ENCODE measurements around the gene CFAP54. TPM values are rescaled to one million over a fixed set of nuclear protein-coding genes. Genes with fewer than 3 reads are reported as not detected.

Gene CFAP54
- total RNA-seq, 1 donor from 2014 or later, result 2.1 TPM

DNA sequence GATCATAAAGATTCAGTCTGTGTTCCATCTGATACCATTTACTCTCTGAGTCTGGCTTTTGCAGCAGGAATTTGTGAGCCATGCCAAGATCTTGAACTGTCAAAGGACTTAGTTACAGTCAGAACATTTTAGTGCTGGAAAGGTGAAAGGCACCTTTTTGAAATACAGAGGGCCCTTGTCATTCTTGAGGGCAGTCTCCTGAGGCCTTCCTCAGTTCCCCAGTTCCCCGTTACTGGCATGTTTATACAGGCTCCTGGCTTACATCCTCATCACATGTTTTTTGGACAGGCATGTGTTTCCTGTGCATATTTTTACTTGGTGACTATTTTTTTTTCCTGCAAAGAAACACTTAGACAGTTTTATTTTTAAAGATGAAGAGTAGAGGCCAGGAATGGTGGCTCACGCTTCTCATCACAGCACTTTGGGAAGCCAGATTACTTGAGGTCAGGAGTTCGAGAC, 21.0 kb downstream of the CFAP54 start:
- H3K4me3 ChIP-seq (ENCODE audit: low read length in 3 of 3), result no peak overlapping the region
- peak overlapping the region; percentile 30 for H3K27ac ChIP-seq (ENCODE audit: low read depth, low read length)
- H3K9ac ChIP-seq (ENCODE audit: low read depth in 1 of 3, low read length in 3 of 3), result no peak overlapping the region
- H3K36me3 ChIP-seq (ENCODE audit: control insufficient read depth in 3 of 3, insufficient read depth in 3 of 3, low read length in 3 of 3), result no peaks in the 10 kb centered on the region
- no peaks in the 10 kb centered on the region for H3K27me3 ChIP-seq (ENCODE audit: control insufficient read depth in 3 of 3, insufficient read depth in 3 of 3, low read length in 3 of 3)
- peaks cover 0 to 3% (median 0%) of the 10 kb centered on the region in 3 donors for H3K4me1 ChIP-seq (ENCODE audit: control insufficient read depth in 3 of 3, insufficient read depth in 3 of 3, low read length in 3 of 3)
- H3K9me3 ChIP-seq (ENCODE audit: control insufficient read depth in 3 of 3, low read length in 3 of 3), result no peaks in the 10 kb centered on the region

DNA sequence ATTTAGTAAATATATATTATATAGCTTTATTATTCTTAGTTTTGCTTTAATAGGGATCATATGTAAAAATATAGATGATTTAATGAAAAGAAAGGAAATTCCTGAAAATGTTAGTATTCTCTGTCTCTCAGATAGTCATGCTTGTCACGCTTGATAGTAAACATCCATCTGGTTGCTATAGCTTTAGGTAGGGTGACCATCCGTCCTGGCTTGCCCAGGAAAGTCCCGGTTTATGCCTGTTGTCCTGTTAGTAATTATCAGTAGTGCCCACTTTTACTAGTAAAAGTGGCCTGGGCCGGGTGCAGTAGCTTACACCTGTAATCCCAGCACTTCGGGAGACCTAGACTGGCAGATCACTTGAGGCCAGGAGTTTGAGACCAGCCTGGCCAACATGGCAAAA, 23.8 kb downstream of the CFAP54 start:
- no peaks in the 10 kb centered on the region for H3K36me3 ChIP-seq (ENCODE audit: control insufficient read depth in 3 of 3, insufficient read depth in 3 of 3, low read length in 3 of 3)
- H3K9me3 ChIP-seq (ENCODE audit: control insufficient read depth in 3 of 3, low read length in 3 of 3), result no peaks in the 10 kb centered on the region
- H3K4me3 ChIP-seq (ENCODE audit: low read length in 3 of 3), result no peak overlapping the region
- no peak overlapping the region for H3K27ac ChIP-seq (ENCODE audit: low read depth, low read length)
- no peak overlapping the region for H3K9ac ChIP-seq (ENCODE audit: low read depth in 1 of 3, low read length in 3 of 3)
- H3K4me1 ChIP-seq (ENCODE audit: control insufficient read depth in 3 of 3, insufficient read depth in 3 of 3, low read length in 3 of 3), result peaks cover 0 to 3% (median 0%) of the 10 kb centered on the region in 3 donors
- no peaks in the 10 kb centered on the region for H3K27me3 ChIP-seq (ENCODE audit: control insufficient read depth in 3 of 3, insufficient read depth in 3 of 3, low read length in 3 of 3)

DNA sequence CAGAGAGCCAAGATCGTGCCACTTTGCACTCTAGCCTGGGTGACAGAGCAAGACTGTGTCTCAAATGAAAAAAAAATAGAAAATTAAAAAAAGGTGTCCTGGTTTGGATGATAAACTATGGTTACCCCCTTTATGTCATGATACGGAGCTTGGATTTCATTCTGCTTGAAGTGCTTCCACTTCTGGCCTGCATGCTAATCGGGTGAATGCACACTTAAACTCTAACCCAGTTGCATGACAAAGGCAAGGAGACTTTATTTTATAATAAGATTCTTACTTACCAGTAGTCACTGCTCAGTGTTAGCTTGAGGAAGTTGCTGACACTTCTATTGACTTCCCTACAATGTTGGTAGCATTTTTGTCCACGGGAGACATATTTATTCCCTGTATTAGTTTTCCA, 24.3 kb downstream of the CFAP54 start:
- no peaks in the 10 kb centered on the region for H3K9me3 ChIP-seq (ENCODE audit: control insufficient read depth in 3 of 3, low read length in 3 of 3)
- H3K27me3 ChIP-seq (ENCODE audit: control insufficient read depth in 3 of 3, insufficient read depth in 3 of 3, low read length in 3 of 3), result no peaks in the 10 kb centered on the region
- no peak overlapping the region for H3K9ac ChIP-seq (ENCODE audit: low read depth in 1 of 3, low read length in 3 of 3)
- peaks cover 0 to 3% (median 0%) of the 10 kb centered on the region in 3 donors for H3K4me1 ChIP-seq (ENCODE audit: control insufficient read depth in 3 of 3, insufficient read depth in 3 of 3, low read length in 3 of 3)
- H3K27ac ChIP-seq (ENCODE audit: low read depth, low read length), result no peak overlapping the region
- H3K36me3 ChIP-seq (ENCODE audit: control insufficient read depth in 3 of 3, insufficient read depth in 3 of 3, low read length in 3 of 3), result no peaks in the 10 kb centered on the region
- no peak overlapping the region for H3K4me3 ChIP-seq (ENCODE audit: low read length in 3 of 3)

DNA sequence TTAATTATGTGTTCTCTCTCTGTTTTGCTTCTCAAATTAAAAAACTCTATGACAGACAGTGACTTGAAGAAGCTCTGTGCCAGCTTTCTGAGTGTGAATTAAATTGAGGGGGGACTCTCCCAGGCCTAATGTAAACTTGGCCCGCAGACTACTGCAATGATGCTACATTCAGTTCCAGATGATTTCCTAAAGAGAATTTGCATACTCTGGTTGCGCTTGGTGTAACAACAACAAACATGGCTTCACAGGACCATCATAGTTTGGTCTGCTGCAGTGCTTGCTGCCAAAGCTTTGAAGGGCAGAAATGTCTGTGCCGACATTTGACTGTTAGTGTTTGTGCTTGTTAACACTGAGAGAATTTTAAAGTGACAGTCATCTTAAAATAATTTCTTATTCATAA, 25.0 kb downstream of the CFAP54 start:
- Histone ChIP-seq H3K27me3 (ENCODE audit: control insufficient read depth in 3 of 3, insufficient read depth in 3 of 3, low read length in 3 of 3) (no peaks in the 10 kb centered on the region), H3K36me3 (ENCODE audit: control insufficient read depth in 3 of 3, insufficient read depth in 3 of 3, low read length in 3 of 3) (no peaks in the 10 kb centered on the region), H3K4me1 (ENCODE audit: control insufficient read depth in 3 of 3, insufficient read depth in 3 of 3, low read length in 3 of 3) (peaks cover 0 to 3% (median 0%) of the 10 kb centered on the region in 3 donors), H3K4me3 (ENCODE audit: low read length in 3 of 3) (no peak overlapping the region), H3K27ac (ENCODE audit: low read depth, low read length) (no peak overlapping the region), H3K9ac (ENCODE audit: low read depth in 1 of 3, low read length in 3 of 3) (no peak overlapping the region), H3K9me3 (ENCODE audit: control insufficient read depth in 3 of 3, low read length in 3 of 3) (no peaks in the 10 kb centered on the region)

DNA sequence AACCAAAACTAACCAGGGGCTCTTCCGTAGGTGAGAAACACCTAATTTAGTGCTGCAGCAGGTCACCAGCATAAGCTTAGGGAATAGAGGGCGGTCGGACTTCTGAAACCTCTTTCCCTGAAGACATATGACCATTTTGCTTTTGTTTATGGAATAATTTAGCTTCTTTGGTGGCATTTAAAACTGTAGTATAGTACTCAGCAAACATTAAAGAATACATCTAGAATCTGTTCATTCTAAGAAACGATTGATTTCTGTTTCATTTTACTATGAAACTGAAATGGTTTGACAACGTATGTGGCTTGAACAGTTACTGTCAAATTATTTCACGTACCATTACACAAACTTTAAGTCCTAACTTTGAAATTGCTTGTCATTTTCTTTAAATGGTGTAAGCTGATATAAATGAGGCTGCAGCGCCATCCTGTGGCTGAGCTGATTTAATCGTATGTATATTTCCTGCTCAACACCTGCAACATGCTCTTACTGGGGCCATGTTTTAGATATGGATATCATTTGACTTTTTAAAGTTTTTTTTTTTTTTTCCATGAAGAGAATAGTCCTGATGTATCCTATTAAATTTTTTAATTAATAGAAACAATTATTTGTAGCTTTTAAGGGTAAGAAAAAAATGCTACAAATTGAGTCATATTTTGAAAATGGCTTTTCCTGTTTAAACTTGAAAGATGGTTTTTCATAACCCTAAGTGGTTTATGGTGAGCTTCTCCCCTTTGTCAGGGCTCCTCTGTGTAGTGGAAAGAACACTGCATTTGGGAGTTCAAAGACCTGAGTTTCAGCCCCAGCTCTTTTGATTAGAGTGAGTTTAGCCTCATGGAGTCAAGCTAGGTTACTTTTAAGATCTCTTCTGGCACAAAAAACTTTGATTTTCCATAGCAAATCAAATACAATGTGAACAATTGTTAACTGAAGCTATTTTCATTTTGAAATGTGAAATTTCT, 27.4 kb downstream of the CFAP54 start:
- peaks cover 0 to 3% (median 0%) of the 10 kb centered on the region in 3 donors for H3K4me1 ChIP-seq (ENCODE audit: control insufficient read depth in 3 of 3, insufficient read depth in 3 of 3, low read length in 3 of 3)
- no peak overlapping the region for H3K27ac ChIP-seq (ENCODE audit: low read depth, low read length)
- no peak overlapping the region for H3K9ac ChIP-seq (ENCODE audit: low read depth in 1 of 3, low read length in 3 of 3)
- H3K36me3 ChIP-seq (ENCODE audit: control insufficient read depth in 3 of 3, insufficient read depth in 3 of 3, low read length in 3 of 3), result no peaks in the 10 kb centered on the region
- H3K9me3 ChIP-seq (ENCODE audit: control insufficient read depth in 3 of 3, low read length in 3 of 3), result no peaks in the 10 kb centered on the region
- H3K4me3 ChIP-seq (ENCODE audit: low read length in 3 of 3), result peak overlapping the region in 1 of 3 donors; percentile 5
- no peaks in the 10 kb centered on the region for H3K27me3 ChIP-seq (ENCODE audit: control insufficient read depth in 3 of 3, insufficient read depth in 3 of 3, low read length in 3 of 3)

DNA sequence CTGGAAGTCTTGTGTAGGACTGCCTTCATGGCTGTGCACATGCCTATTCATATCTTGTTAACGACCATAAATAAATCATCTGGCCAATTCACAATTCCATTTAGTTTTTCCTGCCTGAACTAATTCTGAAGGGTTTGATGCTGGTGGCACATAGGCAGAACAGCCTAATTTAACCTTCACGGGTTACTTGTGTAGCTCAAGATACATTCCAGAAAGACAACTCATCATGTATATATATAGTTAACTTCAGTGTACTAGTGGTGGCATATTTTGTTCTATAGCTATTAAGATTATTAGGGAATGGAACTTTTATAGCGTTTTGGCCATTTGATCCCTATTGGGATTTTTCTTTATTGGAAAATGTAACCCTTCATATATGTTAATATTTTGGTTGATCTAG, 31.4 kb downstream of the CFAP54 start:
- no peak overlapping the region for H3K4me3 ChIP-seq (ENCODE audit: low read length in 3 of 3)
- H3K36me3 ChIP-seq (ENCODE audit: control insufficient read depth in 3 of 3, insufficient read depth in 3 of 3, low read length in 3 of 3), result no peaks in the 10 kb centered on the region
- H3K4me1 ChIP-seq (ENCODE audit: control insufficient read depth in 3 of 3, insufficient read depth in 3 of 3, low read length in 3 of 3), result no peaks in the 10 kb centered on the region
- H3K9me3 ChIP-seq (ENCODE audit: control insufficient read depth in 3 of 3, low read length in 3 of 3), result no peaks in the 10 kb centered on the region
- no peak overlapping the region for H3K27ac ChIP-seq (ENCODE audit: low read depth, low read length)
- no peaks in the 10 kb centered on the region for H3K27me3 ChIP-seq (ENCODE audit: control insufficient read depth in 3 of 3, insufficient read depth in 3 of 3, low read length in 3 of 3)
- no peak overlapping the region for H3K9ac ChIP-seq (ENCODE audit: low read depth in 1 of 3, low read length in 3 of 3)

DNA sequence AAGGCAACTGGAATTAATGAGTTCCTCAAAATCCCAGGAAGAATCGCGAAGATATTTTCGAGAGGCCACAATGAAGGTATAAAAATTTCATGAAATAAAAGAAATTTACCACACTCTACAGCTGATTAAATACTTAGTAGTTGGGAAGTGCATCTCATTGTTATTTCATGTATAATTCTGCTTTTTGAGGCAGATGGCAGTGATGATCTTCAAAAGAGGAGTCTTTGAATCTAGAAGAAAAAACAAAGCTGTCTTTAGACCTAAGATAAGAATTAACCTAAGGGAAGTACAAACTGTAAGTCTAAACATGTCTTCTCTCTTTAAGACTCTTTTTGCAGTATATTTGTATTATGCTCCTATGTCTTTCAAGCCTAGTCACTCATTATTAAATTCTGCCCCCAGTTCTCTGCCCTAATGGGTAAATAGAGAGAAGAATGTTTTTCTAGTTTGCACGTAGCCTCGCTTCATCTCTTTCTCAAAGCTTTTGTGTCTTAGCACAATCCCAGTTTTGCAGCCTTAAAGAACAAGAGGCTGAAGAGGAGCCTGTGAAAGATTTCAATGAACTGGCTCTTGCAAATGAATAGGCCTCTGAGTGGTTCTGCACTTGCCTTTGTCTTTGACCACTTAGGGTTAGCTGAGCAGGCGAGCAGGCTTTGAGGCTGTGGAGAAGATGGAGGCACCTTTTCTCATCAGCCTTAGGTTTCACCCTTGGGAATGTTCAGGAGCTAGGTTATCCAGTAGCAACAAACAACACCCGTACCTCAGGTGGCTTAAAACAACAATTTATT, 32.7 kb downstream of the CFAP54 start:
- H3K9ac ChIP-seq (ENCODE audit: low read depth in 1 of 3, low read length in 3 of 3), result no peak overlapping the region
- H3K27ac ChIP-seq (ENCODE audit: low read depth, low read length), result no peak overlapping the region
- no peaks in the 10 kb centered on the region for H3K9me3 ChIP-seq (ENCODE audit: control insufficient read depth in 3 of 3, low read length in 3 of 3)
- H3K27me3 ChIP-seq (ENCODE audit: control insufficient read depth in 3 of 3, insufficient read depth in 3 of 3, low read length in 3 of 3), result no peaks in the 10 kb centered on the region
- H3K4me3 ChIP-seq (ENCODE audit: low read length in 3 of 3), result no peak overlapping the region
- H3K36me3 ChIP-seq (ENCODE audit: control insufficient read depth in 3 of 3, insufficient read depth in 3 of 3, low read length in 3 of 3), result no peaks in the 10 kb centered on the region
- H3K4me1 ChIP-seq (ENCODE audit: control insufficient read depth in 3 of 3, insufficient read depth in 3 of 3, low read length in 3 of 3), result no peaks in the 10 kb centered on the region

DNA sequence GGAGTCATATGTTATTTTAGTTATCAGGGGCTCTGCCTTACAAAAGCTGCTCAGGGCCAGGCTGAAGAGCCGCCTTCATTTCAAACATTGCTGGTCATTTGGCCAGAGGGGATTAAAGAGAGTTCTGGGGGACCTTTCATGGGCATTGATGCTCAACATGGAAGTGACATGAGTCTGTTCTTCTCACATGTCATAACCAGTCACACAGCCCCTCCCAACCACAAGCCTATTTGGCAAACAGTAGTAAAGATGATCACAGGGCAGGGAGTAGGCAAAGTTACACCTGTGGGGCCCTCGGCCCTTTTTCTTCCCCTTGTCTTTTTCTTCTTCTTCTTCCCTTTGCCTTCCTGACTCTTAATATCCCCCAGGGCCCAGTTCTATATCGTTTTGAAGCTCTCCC, 33.3 kb downstream of the CFAP54 start:
- Histone ChIP-seq H3K4me1 (ENCODE audit: control insufficient read depth in 3 of 3, insufficient read depth in 3 of 3, low read length in 3 of 3) (no peaks in the 10 kb centered on the region), H3K27ac (ENCODE audit: low read depth, low read length) (no peak overlapping the region), H3K4me3 (ENCODE audit: low read length in 3 of 3) (no peak overlapping the region), H3K9ac (ENCODE audit: low read depth in 1 of 3, low read length in 3 of 3) (no peak overlapping the region), H3K36me3 (ENCODE audit: control insufficient read depth in 3 of 3, insufficient read depth in 3 of 3, low read length in 3 of 3) (no peaks in the 10 kb centered on the region), H3K9me3 (ENCODE audit: control insufficient read depth in 3 of 3, low read length in 3 of 3) (no peaks in the 10 kb centered on the region), H3K27me3 (ENCODE audit: control insufficient read depth in 3 of 3, insufficient read depth in 3 of 3, low read length in 3 of 3) (no peaks in the 10 kb centered on the region)

DNA sequence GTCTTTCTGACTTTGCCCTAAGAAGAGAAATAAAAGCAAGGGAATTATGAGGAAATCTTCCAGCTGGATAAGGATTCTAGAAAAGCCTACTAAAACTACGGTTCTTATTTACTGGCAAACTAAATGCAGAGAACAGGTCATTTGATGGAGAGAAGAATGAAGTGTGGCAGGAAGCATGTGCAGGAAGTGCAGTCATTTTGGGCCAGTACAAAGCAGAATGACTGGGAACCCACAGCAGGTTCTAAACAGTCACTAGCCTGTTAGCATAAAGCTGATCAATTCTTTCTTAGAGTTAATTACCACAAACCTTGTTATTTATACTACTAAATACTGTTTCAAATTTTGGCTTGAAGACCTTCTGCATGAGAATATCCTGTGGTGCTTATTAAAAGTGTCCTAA, 36.7 kb downstream of the CFAP54 start:
- H3K9me3 ChIP-seq (ENCODE audit: control insufficient read depth in 3 of 3, low read length in 3 of 3), result no peaks in the 10 kb centered on the region
- no peaks in the 10 kb centered on the region for H3K36me3 ChIP-seq (ENCODE audit: control insufficient read depth in 3 of 3, insufficient read depth in 3 of 3, low read length in 3 of 3)
- H3K27me3 ChIP-seq (ENCODE audit: control insufficient read depth in 3 of 3, insufficient read depth in 3 of 3, low read length in 3 of 3), result no peaks in the 10 kb centered on the region
- H3K4me3 ChIP-seq (ENCODE audit: low read length in 3 of 3), result no peak overlapping the region
- H3K27ac ChIP-seq (ENCODE audit: low read depth, low read length), result no peak overlapping the region
- no peak overlapping the region for H3K9ac ChIP-seq (ENCODE audit: low read depth in 1 of 3, low read length in 3 of 3)
- H3K4me1 ChIP-seq (ENCODE audit: control insufficient read depth in 3 of 3, insufficient read depth in 3 of 3, low read length in 3 of 3), result no peaks in the 10 kb centered on the region

DNA sequence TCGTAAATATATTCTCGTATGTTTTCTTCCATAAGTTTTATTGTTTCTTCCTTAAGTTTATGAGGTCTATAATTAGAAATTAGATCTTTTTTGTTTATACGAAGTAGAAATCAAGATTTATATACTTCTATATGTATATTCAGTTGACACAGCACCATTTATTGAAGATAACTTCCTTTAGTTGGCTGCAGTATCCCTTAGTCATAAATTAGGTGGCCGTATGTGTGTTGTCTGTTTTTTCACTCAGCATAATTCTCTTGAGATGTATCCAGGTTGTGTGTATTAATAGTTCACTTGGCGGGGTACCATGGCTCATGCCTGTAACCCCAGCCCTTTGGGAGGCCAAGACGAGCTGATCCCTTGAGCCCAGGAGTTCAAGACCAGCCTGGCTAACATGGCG, 40.5 kb downstream of the CFAP54 start:
- no peak overlapping the region for H3K9ac ChIP-seq (ENCODE audit: low read depth in 1 of 3, low read length in 3 of 3)
- no peaks in the 10 kb centered on the region for H3K36me3 ChIP-seq (ENCODE audit: control insufficient read depth in 3 of 3, insufficient read depth in 3 of 3, low read length in 3 of 3)
- H3K9me3 ChIP-seq (ENCODE audit: control insufficient read depth in 3 of 3, low read length in 3 of 3), result no peaks in the 10 kb centered on the region
- H3K27me3 ChIP-seq (ENCODE audit: control insufficient read depth in 3 of 3, insufficient read depth in 3 of 3, low read length in 3 of 3), result no peaks in the 10 kb centered on the region
- H3K4me3 ChIP-seq (ENCODE audit: low read length in 3 of 3), result no peak overlapping the region
- no peak overlapping the region for H3K27ac ChIP-seq (ENCODE audit: low read depth, low read length)
- no peaks in the 10 kb centered on the region for H3K4me1 ChIP-seq (ENCODE audit: control insufficient read depth in 3 of 3, insufficient read depth in 3 of 3, low read length in 3 of 3)

Measured in skeletal muscle tissue (tissue), 4 donors.